ENCODE data around the gene EAPP.
"Not testable (repeated sequence)": the region's sequence is repeated elsewhere in the genome, so short reads cannot be mapped to it uniquely, and the experiment has no call there.

Gene EAPP

GRCh38 chr14:34539407-34540180 lies at the start of gene EAPP:
Gene EAPP (minus strand): TSS chr14:34539701. CDS start chr14:34539628, 73 bp downstream.
- H3K27me3 Mint-ChIP-seq = no peaks in the 10 kb centered on the region
- peak within 1 kb of the TSS; percentile 98 for H3K4me3 Mint-ChIP-seq
- H3K27ac Mint-ChIP-seq = peak within 1 kb of the TSS; percentile 97
- peaks cover 35% of the 10 kb centered on the region for H3K4me1 Mint-ChIP-seq (ENCODE audit: low read depth)
- peaks cover 5% of the 10 kb centered on the region for H3K36me3 Mint-ChIP-seq (ENCODE audit: low read depth)
- H3K9me3 Mint-ChIP-seq = no peaks in the 10 kb centered on the region

- Mint-ChIP-seq H3K27me3 (no peaks in the 10 kb centered on the region), H3K9me3 (no peaks in the 10 kb centered on the region), H3K27ac (no peak overlapping the region), H3K4me1 (ENCODE audit: low read depth) (peaks cover 5% of the 10 kb centered on the region), H3K4me3 (no peak overlapping the region), H3K36me3 (ENCODE audit: low read depth) (peaks cover 47% of the 10 kb centered on the region)
These were observed 44.0 kb upstream of the EAPP start for GRCh38 chr14:34583525-34583924.

- no peaks in the 10 kb centered on the region for H3K9me3 Mint-ChIP-seq
- no peaks in the 10 kb centered on the region for H3K4me1 Mint-ChIP-seq (ENCODE audit: low read depth)
- H3K36me3 Mint-ChIP-seq (ENCODE audit: low read depth) = peaks cover 49% of the 10 kb centered on the region
- H3K27ac Mint-ChIP-seq = no peak overlapping the region
- H3K27me3 Mint-ChIP-seq = no peaks in the 10 kb centered on the region
- no peak overlapping the region for H3K4me3 Mint-ChIP-seq
These were observed 42.7 kb upstream of the EAPP start for GRCh38 chr14:34582117-34582680.

- Mint-ChIP-seq H3K36me3 (ENCODE audit: low read depth) (peaks cover 46% of the 10 kb centered on the region), H3K9me3 (no peaks in the 10 kb centered on the region), H3K27ac (no peak overlapping the region), H3K4me1 (ENCODE audit: low read depth) (no peaks in the 10 kb centered on the region), H3K4me3 (no peak overlapping the region), H3K27me3 (no peaks in the 10 kb centered on the region)
These were observed 40.9 kb upstream of the EAPP start for GRCh38 chr14:34580381-34580780.

- H3K4me1 Mint-ChIP-seq (ENCODE audit: low read depth) = peaks cover 3% of the 10 kb centered on the region
- H3K27me3 Mint-ChIP-seq = no peaks in the 10 kb centered on the region
- no peak overlapping the region for H3K4me3 Mint-ChIP-seq
- H3K36me3 Mint-ChIP-seq (ENCODE audit: low read depth) = peaks cover 21% of the 10 kb centered on the region
- H3K9me3 Mint-ChIP-seq = no peaks in the 10 kb centered on the region
- H3K27ac Mint-ChIP-seq = no peak overlapping the region
These were observed 32.3 kb upstream of the EAPP start for GRCh38 chr14:34571771-34572170.

- Mint-ChIP-seq H3K9me3 (no peaks in the 10 kb centered on the region), H3K4me1 (ENCODE audit: low read depth) (peaks cover 3% of the 10 kb centered on the region), H3K36me3 (ENCODE audit: low read depth) (peaks cover 21% of the 10 kb centered on the region), H3K4me3 (no peak overlapping the region), H3K27me3 (no peaks in the 10 kb centered on the region), H3K27ac (no peak overlapping the region)
These were observed 30.2 kb upstream of the EAPP start for GRCh38 chr14:34569750-34570149.

- H3K4me3 Mint-ChIP-seq = no peak overlapping the region
- peaks cover 28% of the 10 kb centered on the region for H3K36me3 Mint-ChIP-seq (ENCODE audit: low read depth)
- peaks cover 3% of the 10 kb centered on the region for H3K4me1 Mint-ChIP-seq (ENCODE audit: low read depth)
- H3K27ac Mint-ChIP-seq = no peak overlapping the region
- H3K9me3 Mint-ChIP-seq = no peaks in the 10 kb centered on the region
- no peaks in the 10 kb centered on the region for H3K27me3 Mint-ChIP-seq
These were observed 29.3 kb upstream of the EAPP start for GRCh38 chr14:34568803-34569202.

- Mint-ChIP-seq H3K27me3 (no peaks in the 10 kb centered on the region), H3K4me1 (ENCODE audit: low read depth) (no peaks in the 10 kb centered on the region), H3K27ac (no peak overlapping the region), H3K9me3 (no peaks in the 10 kb centered on the region), H3K36me3 (ENCODE audit: low read depth) (peaks cover 21% of the 10 kb centered on the region), H3K4me3 (no peak overlapping the region)
These were observed 23.3 kb upstream of the EAPP start for GRCh38 chr14:34562776-34563150.

- peaks cover 19% of the 10 kb centered on the region for H3K36me3 Mint-ChIP-seq (ENCODE audit: low read depth)
- not testable (repeated sequence) for H3K9me3 Mint-ChIP-seq; H3K4me1 Mint-ChIP-seq (ENCODE audit: low read depth); H3K27ac Mint-ChIP-seq; H3K27me3 Mint-ChIP-seq; H3K4me3 Mint-ChIP-seq
These were observed 22.7 kb upstream of the EAPP start for GRCh38 chr14:34562037-34562775.

GRCh38 chr14:34556498-34556829 lies 17.0 kb upstream of the EAPP start:
- H3K4me1 Mint-ChIP-seq (ENCODE audit: low read depth) = peaks cover 16% of the 10 kb centered on the region
- H3K27me3 Mint-ChIP-seq; H3K36me3 Mint-ChIP-seq (ENCODE audit: low read depth); H3K27ac Mint-ChIP-seq; H3K4me3 Mint-ChIP-seq; H3K9me3 Mint-ChIP-seq: not testable (repeated sequence)

GRCh38 chr14:34555583-34556497 lies 16.3 kb upstream of the EAPP start:
- not testable (repeated sequence) for H3K36me3 Mint-ChIP-seq (ENCODE audit: low read depth); H3K27me3 Mint-ChIP-seq; H3K9me3 Mint-ChIP-seq; H3K4me3 Mint-ChIP-seq; H3K27ac Mint-ChIP-seq
- peaks cover 18% of the 10 kb centered on the region for H3K4me1 Mint-ChIP-seq (ENCODE audit: low read depth)

- Mint-ChIP-seq H3K27me3 (no peaks in the 10 kb centered on the region), H3K4me1 (ENCODE audit: low read depth) (peaks cover 18% of the 10 kb centered on the region), H3K9me3 (no peaks in the 10 kb centered on the region), H3K36me3 (ENCODE audit: low read depth) (no peaks in the 10 kb centered on the region), H3K27ac (peak overlapping the region; percentile 66), H3K4me3 (peak overlapping the region; percentile 35)
These were observed 15.2 kb upstream of the EAPP start for GRCh38 chr14:34554540-34555250.

- peaks cover 12% of the 10 kb centered on the region for H3K4me1 Mint-ChIP-seq (ENCODE audit: low read depth)
- not testable (repeated sequence) for H3K9me3 Mint-ChIP-seq; H3K27me3 Mint-ChIP-seq; H3K36me3 Mint-ChIP-seq (ENCODE audit: low read depth); H3K4me3 Mint-ChIP-seq; H3K27ac Mint-ChIP-seq
These were observed 9.9 kb upstream of the EAPP start for GRCh38 chr14:34549276-34549966.

GRCh38 chr14:34548472-34548981 lies 9.0 kb upstream of the EAPP start:
- H3K36me3 Mint-ChIP-seq (ENCODE audit: low read depth) = no peaks in the 10 kb centered on the region
- peaks cover 7% of the 10 kb centered on the region for H3K4me1 Mint-ChIP-seq (ENCODE audit: low read depth)
- H3K4me3 Mint-ChIP-seq = no peak overlapping the region
- H3K27ac Mint-ChIP-seq = no peak overlapping the region
- no peaks in the 10 kb centered on the region for H3K27me3 Mint-ChIP-seq
- no peaks in the 10 kb centered on the region for H3K9me3 Mint-ChIP-seq
